HFFc6 (cell line): Measurements from ENCODE around the gene COMP. TPM values are rescaled to one million over a fixed set of nuclear protein-coding genes. Genes with fewer than 3 reads are reported as not detected.

Experiments used
- DNase-seq: peaks from one replicate; pipeline ENCODE4 v3.0.0-alpha.2; 2018
- H3K27ac Mint-ChIP-seq: 2 replicates; pipeline ENCODE4 v1.8.0; 2020; ENCODE audit warnings: mild to moderate bottlenecking, mixed read lengths
- H3K27me3 Mint-ChIP-seq: 2 replicates; pipeline ENCODE4 v1.8.0; 2021; ENCODE audit warnings: mild to moderate bottlenecking, moderate library complexity, mixed read lengths; ENCODE audit not compliant: insufficient read depth
- H3K36me3 Mint-ChIP-seq: 2 replicates; pipeline ENCODE4 v1.8.0; 2021; ENCODE audit warnings: low read depth, mixed read lengths
- H3K4me1 Mint-ChIP-seq: 2 replicates; pipeline ENCODE4 v1.8.0; 2020; ENCODE audit warnings: low read depth, mixed read lengths
- H3K4me3 Mint-ChIP-seq: 2 replicates; pipeline ENCODE4 v1.8.0; 2020; ENCODE audit warnings: mild to moderate bottlenecking, moderate library complexity, mixed read lengths
- H3K9me3 Mint-ChIP-seq: 2 replicates; pipeline ENCODE4 v1.8.0; 2020; ENCODE audit warnings: mild to moderate bottlenecking, mixed read lengths
- total RNA-seq, 6 experiments: library from RNA; stranded (reverse); fragmentation: NEBNext Ultra II Directional; extraction: Animal tissue kit (Norgen Biotek cat#: 25700); gene quantifications; 2 replicates in 1 of 6; 3 replicates in 5 of 6; pipeline ENCODE4 v1.2.3, GENCODE V29; 2021
- TF ChIP-seq, protein P1 (sequence below): fragments of 200-600 bp; sonication (generic); IDR thresholded peaks from 2 replicates; pipeline ENCODE4 v1.5.0; 2021; ENCODE audit warnings: antibody characterized with exemption, mild to moderate bottlenecking

COMP gene
- total RNA-seq, 6 experiments from 2014 or later: 0.67 to 6.1 (median 0.98) TPM

DNA sequence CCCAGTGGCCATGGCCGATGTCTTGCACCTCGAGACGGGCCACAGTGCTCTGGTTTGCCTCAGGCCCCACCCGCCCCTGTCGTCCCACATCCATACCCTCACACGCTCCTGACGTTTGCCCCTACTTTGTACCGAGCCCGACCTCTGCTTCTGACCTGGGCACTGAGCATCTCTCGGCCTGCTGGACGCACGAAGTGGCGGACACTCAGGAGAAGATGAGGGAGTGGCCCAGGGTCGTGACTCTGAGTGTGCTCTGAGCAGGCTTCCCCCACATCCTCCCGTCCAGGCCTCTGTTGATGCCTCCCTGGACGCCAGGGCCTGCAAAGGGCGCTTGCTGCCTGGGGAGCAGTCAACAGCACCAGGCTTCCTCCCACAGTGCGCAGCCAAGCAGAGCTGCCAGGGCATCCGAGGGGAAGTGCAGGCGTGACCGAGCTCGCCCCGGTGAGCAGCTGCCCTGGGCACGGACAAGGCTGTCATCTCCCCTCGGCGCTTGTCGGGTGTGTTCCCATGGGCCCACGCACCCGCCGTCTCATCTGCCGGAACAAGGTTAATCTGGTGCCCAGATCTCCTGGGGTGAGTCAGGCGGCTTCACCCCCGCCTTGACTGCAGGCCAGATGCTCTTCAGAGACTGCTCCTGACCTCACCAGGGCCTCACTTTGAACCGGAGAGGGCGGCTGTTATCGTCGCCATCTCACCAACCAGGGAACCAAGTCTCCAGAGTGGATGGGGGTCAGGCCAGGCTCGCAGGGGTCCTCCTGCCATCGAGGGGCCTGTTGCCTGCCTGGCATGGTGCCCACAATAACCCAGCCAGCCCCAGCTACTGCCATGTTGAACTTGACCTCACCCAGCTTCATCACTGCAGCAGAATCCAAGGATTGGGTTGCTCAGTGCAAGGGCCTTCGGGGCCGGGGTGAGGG, 27.2 kb downstream of the COMP start:
- Mint-ChIP-seq H3K36me3 (no peaks in the 10 kb centered on the region), H3K27me3 (no peaks in the 10 kb centered on the region; the same call in none of the 2 replicates), H3K4me1 (peaks cover 18% of the 10 kb centered on the region), H3K9me3 (no peaks in the 10 kb centered on the region), H3K4me3 (peak overlapping the region; percentile 74), H3K27ac (peak overlapping the region; percentile 93)
- TF ChIP-seq, protein P1, sequence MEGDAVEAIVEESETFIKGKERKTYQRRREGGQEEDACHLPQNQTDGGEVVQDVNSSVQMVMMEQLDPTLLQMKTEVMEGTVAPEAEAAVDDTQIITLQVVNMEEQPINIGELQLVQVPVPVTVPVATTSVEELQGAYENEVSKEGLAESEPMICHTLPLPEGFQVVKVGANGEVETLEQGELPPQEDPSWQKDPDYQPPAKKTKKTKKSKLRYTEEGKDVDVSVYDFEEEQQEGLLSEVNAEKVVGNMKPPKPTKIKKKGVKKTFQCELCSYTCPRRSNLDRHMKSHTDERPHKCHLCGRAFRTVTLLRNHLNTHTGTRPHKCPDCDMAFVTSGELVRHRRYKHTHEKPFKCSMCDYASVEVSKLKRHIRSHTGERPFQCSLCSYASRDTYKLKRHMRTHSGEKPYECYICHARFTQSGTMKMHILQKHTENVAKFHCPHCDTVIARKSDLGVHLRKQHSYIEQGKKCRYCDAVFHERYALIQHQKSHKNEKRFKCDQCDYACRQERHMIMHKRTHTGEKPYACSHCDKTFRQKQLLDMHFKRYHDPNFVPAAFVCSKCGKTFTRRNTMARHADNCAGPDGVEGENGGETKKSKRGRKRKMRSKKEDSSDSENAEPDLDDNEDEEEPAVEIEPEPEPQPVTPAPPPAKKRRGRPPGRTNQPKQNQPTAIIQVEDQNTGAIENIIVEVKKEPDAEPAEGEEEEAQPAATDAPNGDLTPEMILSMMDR: no peak
- DNase-seq: peak; percentile 86

DNA sequence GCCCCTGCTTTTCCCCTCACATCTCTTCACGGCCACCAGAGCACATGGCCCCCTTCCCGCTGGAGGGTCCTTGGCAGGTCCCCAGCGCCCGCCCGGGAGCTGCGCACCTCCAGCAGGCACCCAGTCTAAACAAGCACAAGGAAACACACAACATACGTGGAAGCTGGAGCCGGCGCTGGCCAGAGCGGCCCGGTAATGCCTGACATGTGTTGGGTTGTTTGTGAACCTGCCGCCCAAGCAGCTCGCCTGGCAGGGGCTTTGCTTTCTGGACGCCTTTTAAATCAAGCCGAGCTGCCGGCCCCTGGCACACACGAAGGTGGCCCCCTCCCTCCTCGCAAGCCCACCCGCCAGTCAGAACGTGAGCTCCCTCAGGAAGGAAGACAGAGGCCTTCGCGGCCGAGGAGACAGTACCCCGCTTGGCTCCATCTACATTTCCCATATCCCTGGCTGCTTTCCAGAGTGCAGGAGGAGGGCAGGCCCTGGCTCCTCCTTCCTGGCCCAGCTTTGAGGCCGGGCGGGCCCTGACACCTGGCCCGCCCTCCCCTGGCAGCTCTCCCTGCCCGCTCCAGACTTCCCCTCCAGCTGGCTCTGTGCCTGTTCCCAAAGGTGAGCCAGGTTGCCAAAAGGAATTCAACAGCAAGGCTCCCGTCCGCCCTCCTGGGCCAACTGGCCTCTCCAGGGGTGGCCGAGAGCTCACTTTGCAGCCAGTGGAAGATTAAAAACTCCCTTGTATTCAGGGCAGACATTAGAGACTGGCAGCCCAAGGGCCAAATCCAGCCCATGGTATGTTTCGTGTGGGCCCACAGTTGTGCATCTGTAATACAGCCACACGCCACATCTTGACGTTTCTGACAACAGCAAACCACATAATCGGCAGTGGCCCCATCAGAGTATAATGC, 28.7 kb downstream of the COMP start:
- Mint-ChIP-seq H3K27ac (no peak overlapping the region), H3K36me3 (no peaks in the 10 kb centered on the region), H3K27me3 (no peaks in the 10 kb centered on the region; the same call in none of the 2 replicates), H3K9me3 (no peaks in the 10 kb centered on the region), H3K4me3 (no peak overlapping the region), H3K4me1 (peaks cover 18% of the 10 kb centered on the region)
- no peak for DNase-seq
- TF ChIP-seq, protein P1: no peak

DNA sequence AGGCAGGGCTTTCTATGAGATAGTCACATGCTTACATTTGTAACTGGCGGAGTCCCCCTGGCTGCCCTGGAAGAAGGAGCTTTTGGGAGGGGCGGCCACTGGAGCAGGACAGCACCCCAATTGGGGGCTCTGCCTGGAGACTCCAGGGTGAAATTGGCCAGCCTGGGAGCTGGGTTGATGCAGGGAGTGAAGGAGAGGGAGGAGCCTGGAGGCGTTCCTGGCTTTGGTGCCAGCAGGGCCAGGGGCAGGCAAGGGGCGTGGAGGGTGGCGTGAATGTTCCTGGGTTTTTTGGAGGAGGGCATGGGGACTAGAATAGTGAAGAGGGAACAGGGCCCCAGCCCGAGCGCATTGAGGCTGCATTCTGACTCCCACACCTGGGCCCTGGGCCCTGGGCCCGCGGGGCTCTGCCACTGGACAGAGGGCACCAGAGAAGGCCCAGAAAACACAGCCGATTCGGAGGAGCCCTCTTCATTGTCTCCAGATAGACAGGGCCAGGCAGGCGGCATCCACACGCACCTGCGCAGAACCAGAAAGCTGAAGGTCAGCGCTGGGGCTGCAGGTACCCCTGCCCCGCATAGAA, 29.5 kb downstream of the COMP start:
- TF ChIP-seq, protein P1: no peak
- no peaks in the 10 kb centered on the region for H3K36me3 Mint-ChIP-seq
- peaks cover 18% of the 10 kb centered on the region for H3K4me1 Mint-ChIP-seq
- H3K9me3 Mint-ChIP-seq: no peaks in the 10 kb centered on the region
- H3K27me3 Mint-ChIP-seq: no peaks in the 10 kb centered on the region; the same call in none of the 2 replicates
- H3K4me3 Mint-ChIP-seq: no peak overlapping the region
- no peak for DNase-seq
- no peak overlapping the region for H3K27ac Mint-ChIP-seq

DNA sequence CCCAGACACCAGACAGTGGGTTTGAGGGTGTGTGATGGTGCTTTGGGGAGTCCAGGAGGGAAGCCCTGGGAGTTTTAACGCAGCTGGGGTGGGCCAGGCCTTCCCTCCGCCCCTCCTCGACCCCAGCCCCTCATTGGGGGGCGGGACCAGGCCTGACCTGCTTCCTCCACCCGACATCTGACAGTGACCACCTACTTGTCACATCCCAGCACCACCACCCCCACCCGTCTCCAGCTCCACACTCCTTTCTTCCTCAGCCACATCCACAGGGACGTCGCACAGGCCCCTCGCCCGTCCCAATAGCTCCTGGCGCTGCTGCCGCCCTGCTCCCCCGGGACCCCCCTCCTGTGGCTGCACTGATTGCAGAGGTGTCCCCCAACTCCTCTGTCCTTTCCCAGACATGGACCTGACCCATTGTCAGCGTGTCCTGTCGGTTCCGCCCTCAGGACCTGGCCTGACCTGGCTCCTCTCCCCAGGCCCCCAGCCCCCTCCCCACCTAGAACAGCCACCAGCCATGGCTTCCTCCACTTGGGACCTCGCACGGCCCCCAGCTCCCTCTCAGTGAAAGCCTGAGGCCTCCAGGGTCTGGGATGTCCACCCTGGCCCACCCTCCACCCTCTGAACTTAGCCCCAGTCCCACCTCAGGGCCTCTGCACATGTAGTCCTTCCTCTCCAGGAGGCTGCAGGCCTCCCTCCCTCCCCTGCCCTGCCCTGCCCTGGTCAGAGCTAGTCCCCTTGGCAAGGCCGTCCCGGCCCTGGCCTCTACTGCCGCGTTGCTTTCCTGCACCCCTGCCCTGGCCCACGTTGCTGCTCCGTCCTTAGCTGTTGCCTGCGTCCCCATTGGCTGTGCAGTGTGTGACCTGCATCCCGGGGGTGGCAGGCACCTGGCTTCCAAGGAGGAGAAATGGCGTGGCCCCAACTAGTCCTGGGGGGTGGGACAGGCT, 30.4 kb downstream of the COMP start:
- no peak overlapping the region for H3K27ac Mint-ChIP-seq
- peaks cover 18% of the 10 kb centered on the region for H3K4me1 Mint-ChIP-seq
- no peak for DNase-seq
- H3K36me3 Mint-ChIP-seq: no peaks in the 10 kb centered on the region
- H3K27me3 Mint-ChIP-seq: no peaks in the 10 kb centered on the region; the same call in none of the 2 replicates
- no peak overlapping the region for H3K4me3 Mint-ChIP-seq
- no peaks in the 10 kb centered on the region for H3K9me3 Mint-ChIP-seq
- TF ChIP-seq, protein P1: no peak
